Liver (tissue), 3 donors: ENCODE measurements around the gene SLC25A10.

Source experiments
- CTCF ChIP-seq: fragments of 150-350 bp; IDR thresholded peaks from 2 replicates; pipeline ENCODE4 v1.5.1; 2017; ENCODE audit warnings: improper control_type of control experiment, low read depth, low read length; ENCODE audit not compliant: missing input control
- EGR1 ChIP-seq, 2 donors: IDR thresholded peaks; 2 replicates each; pipeline ENCODE4 v1.6.1; 2016 to 2018; ENCODE audit warnings: antibody characterized with exemption in 2 of 2, low read depth in 2 of 2
- GABPA ChIP-seq, 2 donors: IDR thresholded peaks in 1 of 2; conservative IDR thresholded peaks in 1 of 2; 2 replicates each; pipeline ENCODE4 v1.6.1; 2016; ENCODE audit warnings: antibody characterized with exemption in 2 of 2, mild to moderate bottlenecking in 1 of 2, moderate library complexity in 1 of 2
- HNF4G ChIP-seq: IDR thresholded peaks from 2 replicates; pipeline ENCODE4 v1.6.1; 2016; ENCODE audit warnings: antibody characterized with exemption
- MAX ChIP-seq: IDR thresholded peaks from 2 replicates; pipeline ENCODE4 v1.6.1; 2016; ENCODE audit warnings: antibody characterized with exemption
- NR2F2 ChIP-seq: IDR thresholded peaks from 2 replicates; pipeline ENCODE4 v1.6.1; 2016; ENCODE audit warnings: antibody characterized with exemption
- RAD21 ChIP-seq, 2 donors: IDR thresholded peaks; 2 replicates each; pipeline ENCODE4 v1.6.1; 2016; ENCODE audit warnings: antibody characterized with exemption in 2 of 2, mild to moderate bottlenecking in 2 of 2
- SP1 ChIP-seq: IDR thresholded peaks from 2 replicates; pipeline ENCODE4 v1.6.1; 2018; ENCODE audit warnings: antibody characterized with exemption, mild to moderate bottlenecking
- TAF1 ChIP-seq: conservative IDR thresholded peaks from 2 replicates; pipeline ENCODE4 v1.6.1; 2016; ENCODE audit warnings: antibody characterized with exemption, mild to moderate bottlenecking
- YY1 ChIP-seq: IDR thresholded peaks from 2 replicates; pipeline ENCODE4 v1.6.1; 2016; ENCODE audit warnings: antibody characterized with exemption, mild to moderate bottlenecking
- ZBTB33 ChIP-seq: IDR thresholded peaks from 2 replicates; pipeline ENCODE4 v1.6.1; 2016; ENCODE audit warnings: antibody characterized with exemption
- TF ChIP-seq, protein P1 (sequence below): IDR thresholded peaks from 2 replicates; pipeline ENCODE4 v1.6.1; 2016; ENCODE audit warnings: antibody characterized with exemption, mild to moderate bottlenecking
- donor health status: healthy.
- donor health status: healthy.

DNA sequence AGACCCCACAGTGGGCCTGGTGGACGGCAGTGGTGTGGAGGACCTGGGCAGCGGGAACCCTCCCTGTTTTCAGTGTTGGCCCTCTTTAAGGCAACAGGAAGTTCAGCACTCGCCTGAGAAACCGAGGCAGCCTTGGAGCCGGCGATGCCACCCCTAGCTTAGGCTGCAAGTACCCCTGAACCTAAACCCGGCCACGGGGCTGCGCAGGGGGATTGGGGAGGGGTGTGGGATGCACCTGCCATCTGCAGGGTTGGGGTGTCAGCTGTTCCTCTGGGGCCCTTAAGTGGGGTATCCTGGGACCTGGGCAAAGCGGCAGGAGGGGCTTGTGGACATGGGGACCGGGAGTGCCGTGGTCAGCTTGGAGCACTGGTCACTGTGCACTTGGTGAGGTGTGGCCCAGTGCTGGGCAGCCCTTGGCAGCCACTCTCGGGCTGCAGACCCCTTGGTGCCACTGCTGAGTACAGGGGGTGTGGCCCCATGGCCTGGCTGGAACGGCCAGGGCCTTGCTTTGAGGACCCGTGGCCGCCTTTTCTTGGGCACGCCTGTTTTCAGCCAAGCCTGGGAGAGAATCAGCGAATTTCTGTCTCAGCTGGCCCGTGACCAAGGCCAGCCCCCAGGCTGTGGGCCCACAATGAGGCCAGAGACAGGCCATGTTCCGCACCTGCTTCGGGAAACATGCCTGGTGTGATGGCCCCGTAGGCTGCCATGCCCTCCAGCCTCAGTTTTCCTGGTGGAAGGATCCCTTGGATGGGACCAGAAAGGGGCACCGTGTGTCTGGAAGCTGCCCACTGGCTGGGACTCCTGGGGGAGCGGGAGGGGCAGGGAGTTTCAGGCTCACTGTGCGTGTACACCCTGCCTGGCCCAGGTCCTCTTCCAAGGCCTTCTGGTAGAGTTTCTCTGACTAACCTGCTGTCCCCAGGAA, 4.1 kb upstream of the SLC25A10 start:
- TF ChIP-seq CTCF, result no peak
- TF ChIP-seq RAD21 (IDR thresholded peaks at IDR 0.05), result no peak
- no peak for TF ChIP-seq GABPA (IDR thresholded peaks at IDR 0.05 in 1 of 2, conservative IDR thresholded peaks at IDR 0.05 in 1 of 2)
- TF ChIP-seq YY1, result no peak
- no peak for TF ChIP-seq HNF4G
- TF ChIP-seq, protein P1, sequence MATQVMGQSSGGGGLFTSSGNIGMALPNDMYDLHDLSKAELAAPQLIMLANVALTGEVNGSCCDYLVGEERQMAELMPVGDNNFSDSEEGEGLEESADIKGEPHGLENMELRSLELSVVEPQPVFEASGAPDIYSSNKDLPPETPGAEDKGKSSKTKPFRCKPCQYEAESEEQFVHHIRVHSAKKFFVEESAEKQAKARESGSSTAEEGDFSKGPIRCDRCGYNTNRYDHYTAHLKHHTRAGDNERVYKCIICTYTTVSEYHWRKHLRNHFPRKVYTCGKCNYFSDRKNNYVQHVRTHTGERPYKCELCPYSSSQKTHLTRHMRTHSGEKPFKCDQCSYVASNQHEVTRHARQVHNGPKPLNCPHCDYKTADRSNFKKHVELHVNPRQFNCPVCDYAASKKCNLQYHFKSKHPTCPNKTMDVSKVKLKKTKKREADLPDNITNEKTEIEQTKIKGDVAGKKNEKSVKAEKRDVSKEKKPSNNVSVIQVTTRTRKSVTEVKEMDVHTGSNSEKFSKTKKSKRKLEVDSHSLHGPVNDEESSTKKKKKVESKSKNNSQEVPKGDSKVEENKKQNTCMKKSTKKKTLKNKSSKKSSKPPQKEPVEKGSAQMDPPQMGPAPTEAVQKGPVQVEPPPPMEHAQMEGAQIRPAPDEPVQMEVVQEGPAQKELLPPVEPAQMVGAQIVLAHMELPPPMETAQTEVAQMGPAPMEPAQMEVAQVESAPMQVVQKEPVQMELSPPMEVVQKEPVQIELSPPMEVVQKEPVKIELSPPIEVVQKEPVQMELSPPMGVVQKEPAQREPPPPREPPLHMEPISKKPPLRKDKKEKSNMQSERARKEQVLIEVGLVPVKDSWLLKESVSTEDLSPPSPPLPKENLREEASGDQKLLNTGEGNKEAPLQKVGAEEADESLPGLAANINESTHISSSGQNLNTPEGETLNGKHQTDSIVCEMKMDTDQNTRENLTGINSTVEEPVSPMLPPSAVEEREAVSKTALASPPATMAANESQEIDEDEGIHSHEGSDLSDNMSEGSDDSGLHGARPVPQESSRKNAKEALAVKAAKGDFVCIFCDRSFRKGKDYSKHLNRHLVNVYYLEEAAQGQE, result no peak
- TF ChIP-seq MAX, result no peak
- no peak for TF ChIP-seq SP1
- TF ChIP-seq ZBTB33, result no peak
- TF ChIP-seq TAF1, result no peak
- no peak for TF ChIP-seq NR2F2
- TF ChIP-seq EGR1 (IDR thresholded peaks at IDR 0.05; ENCODE audit: low read depth in 2 of 2), result no peak
